Hematopoietic multipotent progenitor cell (in vitro differentiated cells): ENCODE data around the gene LCN10. TPM values are rescaled to one million over a fixed set of nuclear protein-coding genes. Genes with fewer than 3 reads are reported as not detected.
"Not testable (repeated sequence)": the region's sequence is repeated elsewhere in the genome, so short reads cannot be mapped to it uniquely, and the experiment has no call there.

Experiments
- DNase-seq, 3 donors: peaks; one replicate each; pipeline ENCODE4 v3.0.0-alpha.2; 2011 to 2015; ENCODE audit warnings: low read depth in 2 of 3, low spot score in 2 of 3
- total RNA-seq: library from RNA; depleted of rRNA; stranded (reverse); fragments of >200 nt; gene quantifications from one replicate; pipeline ENCODE4 v1.2.3, GENCODE V29; 2012

The LCN10 gene
- total RNA-seq, 1 donor, result 1.3 TPM

DNA sequence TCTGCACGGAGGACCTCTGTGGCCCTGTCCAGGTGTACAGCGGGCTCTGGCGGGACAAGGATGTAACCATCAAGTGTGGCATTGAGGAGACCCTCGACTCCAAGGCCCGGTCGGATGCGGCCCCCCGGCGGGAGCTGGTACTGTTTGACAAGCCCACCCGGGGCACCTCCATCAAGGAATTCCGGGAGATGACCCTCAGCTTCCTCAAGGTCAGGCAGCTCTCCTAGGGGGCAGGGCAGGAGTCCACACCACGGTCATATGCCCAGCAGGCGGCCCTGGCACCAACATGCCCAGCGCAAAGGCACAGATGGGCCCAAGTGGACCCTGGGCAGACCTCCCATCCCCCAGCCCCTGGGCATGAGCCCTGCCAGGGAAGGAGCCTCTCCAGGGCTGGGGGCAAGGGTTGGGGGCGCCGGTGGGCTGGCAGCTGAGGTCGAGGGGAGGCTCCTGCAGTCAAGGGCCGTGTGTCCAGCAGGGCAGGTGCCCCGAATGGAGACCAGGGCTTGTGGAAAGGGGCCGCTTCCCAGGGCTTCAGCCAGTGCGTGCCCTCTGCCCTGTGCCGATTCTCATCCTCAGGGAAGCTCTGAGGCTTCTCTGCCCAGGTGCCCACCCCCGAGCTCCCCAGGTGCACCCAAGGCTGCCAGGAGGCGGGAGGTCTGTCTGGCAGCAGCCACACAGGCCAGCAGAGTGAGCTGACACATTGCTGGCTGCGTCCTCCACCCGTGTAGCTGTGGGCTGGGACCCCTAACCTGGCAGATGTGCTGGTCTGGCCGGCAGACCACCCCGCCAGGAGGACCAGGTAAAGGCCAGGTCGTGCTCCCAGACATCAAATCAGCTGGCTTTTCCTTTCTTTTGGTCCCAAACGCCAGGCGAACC lies 20.4 kb downstream of the LCN10 start:
- DNase-seq, result no peak

DNA sequence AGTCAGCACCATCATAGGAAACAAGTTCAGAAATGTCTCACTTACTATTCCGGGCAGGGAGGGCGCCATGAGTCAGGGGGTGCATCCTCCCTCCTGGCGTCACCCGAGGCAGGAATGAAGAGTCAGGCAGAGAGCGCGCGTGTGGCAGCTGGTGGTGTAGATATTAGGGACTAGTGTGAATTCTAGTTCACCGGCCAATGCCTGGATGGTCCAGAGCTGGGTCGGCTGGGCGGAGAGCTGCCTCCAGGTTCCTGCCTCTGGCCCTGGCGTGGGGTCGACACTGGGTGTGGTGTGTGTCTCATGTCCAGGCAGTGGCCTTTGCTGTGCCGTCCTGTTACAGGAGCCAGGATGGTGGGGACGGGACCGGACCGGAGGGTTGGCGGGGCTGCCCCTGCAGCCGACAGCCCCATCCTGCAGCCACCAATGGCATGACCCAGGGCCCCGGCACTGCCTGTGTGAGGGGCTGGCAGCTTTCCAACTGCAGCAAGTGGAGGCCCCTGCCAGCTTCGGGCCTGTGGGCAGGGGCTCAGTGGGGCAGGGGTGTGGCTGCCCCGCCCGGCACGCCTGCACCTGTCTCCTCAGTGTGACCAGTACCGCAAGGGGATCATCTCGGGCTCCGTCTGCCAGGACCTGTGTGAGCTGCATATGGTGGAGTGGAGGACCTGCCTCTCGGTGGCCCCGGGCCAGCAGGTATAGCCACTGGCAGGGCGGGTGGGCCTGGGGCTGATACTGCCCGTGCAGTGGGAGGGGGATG lies 21.2 kb downstream of the LCN10 start:
- DNase-seq, result no peak

DNA sequence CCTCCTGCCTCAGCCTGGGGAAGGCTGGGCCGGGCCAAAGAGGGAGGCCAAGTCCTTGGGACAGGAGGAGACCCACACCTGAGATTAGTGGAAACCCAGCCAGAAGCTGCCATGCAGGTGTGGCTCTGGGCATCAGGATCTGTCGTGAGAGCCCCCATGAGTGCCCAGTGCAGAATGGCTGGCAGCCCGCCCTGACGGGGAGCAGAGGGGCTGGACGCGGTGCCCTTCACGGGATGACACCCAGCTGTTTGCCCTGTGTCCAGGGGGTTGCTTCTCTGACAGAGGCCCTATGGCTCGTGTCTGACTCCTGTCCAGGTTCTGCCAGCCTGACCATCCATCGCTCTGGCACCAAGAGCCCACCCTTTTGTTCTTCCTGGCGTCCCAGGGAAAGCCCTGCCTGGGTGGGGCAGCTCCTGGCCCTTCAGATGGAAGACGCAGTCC lies 21.8 kb downstream of the LCN10 start:
- DNase-seq, result no peak

DNA sequence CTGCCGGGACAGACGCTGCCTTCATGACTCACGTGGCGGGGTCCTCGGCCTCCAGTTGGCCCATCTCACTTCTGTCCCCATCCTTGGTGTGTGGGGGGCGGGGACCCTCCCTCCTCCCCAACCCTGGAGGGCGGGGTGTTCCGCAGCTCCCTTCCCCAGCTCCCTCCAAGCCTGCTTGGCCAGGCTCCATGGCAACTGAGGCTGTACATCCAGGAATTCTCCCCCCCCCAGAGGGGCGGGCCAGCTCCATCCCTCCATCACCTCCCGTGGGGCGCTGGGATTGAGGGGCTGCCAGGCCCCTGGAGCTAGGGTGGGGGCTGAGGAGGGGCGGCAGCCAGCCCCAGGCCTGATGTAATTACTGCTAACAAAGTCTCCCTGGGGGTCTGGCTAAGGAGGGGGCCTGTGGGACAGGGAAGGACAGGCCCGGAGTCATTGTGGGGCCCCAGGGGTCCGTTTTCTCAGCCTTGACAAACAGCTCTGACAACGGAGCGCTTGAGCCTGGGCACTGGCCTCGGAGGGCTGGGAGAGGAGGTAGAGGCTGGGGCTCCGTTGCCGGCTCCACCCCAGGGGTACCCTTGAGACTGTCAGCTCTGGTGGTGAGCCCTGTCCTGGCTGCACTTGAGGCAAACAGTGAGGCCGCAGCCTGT lies 22.4 kb downstream of the LCN10 start:
- DNase-seq, result no peak

DNA sequence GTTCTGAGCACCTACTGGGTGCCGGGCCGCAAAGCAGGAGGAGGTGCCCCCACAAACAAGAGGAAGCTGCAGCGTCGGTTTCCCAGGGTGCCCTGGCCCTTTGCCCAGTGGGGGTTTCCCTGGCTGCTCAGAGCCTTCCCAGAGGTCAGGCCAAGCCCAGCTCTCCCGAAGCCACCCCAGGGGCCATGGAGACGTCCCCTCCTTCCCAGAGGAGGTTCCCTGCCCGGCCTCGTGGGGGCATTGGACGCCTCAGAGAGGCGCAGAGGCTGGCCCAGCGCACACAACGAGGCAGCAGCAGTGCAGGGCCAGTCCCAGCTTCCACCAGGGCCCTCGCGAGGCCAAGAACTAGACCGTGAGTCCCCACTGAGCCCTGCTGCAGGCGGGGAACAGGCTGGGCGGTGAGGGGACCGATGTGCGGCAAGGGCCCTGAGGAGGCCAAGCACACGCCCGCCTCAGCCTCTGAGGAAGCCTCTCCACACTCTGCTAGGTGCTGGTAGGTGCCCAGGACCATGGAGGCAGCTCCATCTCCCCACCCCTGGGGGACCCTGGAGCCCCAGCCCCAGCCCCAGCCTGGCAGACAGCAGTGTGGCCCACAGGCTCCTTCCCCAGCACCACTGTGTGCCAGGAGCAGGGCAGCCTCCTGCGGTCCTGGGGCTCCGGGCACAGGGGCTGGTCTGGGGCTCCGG lies 23.4 kb downstream of the LCN10 start:
- DNase-seq, result peak in 2 of 3 donors; percentile 56 to 68

DNA sequence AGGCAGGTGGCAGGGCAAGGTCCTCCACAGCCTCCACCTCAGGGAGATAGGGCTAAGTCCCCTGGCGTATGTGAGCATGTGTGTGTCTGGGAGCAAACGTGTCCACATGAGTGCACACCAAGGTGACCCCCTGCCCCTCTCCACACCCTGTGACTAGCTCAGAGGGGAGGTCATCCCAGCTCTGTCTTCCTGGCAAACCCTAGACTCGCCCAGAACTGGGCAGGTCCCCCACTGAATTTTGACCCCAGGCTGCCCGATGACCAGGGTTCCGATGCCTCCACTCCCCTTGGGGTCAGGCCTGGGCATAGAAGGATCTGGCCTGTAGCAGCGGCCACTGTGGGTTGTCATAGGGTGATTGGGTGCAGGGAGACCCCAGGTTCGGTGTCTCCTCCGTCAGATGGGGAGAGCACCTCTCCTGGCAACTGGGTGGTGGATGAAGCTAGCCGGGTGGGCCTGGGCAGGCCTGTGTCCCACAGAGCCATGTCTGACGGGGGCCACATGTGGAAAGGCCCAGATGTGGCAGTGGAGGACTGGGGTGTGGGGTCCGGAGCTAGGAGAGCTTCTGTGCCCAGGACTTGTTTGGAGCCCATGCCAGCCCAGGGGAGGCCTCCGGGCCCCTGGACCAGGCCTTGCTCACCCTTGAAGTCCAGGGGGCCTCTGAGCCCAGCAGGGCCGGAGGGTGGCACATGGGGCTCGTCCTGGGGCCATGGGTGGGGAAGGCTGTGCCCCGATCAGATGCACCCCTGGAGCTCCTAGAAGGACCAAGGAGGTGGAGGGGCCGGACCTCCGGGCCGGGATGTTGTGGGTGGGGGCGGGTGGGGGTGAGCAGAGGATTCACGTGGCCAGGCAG lies 24.2 kb downstream of the LCN10 start:
- DNase-seq, result no peak

DNA sequence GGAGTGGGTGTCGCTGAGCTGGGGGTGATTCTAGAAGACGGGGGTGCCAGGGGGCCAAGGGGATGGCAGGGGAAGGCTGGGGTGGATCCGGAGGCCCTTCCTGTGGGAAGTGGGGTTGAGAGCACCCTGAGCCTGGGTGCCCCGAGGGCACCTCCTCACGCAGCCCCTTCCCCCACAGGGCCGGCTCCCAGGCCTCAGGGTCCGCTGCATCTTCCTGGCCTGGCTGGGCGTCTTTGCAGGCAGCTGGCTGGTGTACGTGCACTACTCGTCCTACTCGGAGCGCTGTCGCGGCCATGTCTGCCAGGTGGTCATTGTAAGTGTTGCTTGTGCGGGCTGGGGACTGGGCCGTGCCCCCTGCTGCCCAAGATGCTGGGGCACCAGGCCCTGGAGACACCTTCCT lies 25.3 kb downstream of the LCN10 start:
- no peak for DNase-seq

DNA sequence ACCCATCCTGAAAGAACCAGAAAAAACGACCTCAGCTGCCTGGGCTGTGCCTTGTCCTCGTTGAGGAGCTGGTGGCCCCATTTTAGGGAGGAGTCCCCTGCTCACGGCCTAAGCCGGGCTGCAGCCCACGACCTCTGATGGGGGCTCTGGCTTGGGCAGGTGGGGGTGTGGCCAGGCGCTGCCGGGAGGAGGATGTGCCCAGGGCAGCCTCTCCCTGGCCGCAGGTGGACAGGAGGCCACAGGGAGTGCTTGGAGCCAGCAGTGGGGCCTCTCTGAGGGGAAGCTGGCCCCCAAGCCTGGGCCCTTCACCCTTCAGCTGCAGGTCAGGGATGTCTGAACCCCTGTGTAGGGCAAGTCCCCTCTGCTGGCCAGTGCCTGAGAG lies 27.9 kb downstream of the LCN10 start:
- DNase-seq, result no peak

DNA sequence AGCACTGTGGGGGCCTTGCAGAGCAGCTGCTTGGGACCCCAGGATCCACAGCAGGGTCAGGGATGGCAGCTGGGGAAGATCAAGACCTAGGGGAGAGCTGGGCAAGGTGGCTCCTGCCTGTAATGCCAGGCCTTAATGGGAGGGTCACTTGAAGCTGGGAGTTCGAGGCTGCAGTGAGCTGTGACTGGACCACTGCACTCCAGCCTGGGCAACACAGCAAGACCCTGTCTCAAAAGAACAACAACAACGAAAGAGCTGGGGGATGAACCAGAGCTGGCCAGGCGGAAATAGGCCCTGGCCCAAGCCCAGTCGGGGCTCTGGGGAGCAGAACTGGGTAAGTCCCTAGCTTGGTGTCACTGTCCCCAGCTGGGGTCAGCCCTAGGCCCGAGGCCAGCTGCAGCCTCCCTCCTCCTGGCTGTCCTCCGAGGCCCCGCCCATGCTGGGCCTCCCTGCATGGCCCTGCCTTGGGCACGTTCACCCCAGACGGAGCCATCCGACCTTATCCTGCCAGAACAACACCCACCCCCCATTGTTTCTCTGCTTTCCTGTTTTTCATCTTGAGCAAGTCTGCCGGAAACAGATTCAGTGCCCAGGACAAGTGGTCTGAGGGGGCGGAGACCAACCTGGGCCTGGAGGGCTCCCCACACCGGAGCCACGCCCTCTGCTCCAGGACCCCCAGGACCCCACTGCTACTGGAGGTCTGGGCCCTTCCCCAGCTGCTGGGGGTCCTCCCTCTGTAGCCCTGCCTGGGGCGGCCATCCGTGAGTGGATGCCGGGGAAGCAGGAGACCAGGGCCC lies 28.4 kb downstream of the LCN10 start:
- DNase-seq, result peak in 2 of 3 donors; percentile 85 to 92

DNA sequence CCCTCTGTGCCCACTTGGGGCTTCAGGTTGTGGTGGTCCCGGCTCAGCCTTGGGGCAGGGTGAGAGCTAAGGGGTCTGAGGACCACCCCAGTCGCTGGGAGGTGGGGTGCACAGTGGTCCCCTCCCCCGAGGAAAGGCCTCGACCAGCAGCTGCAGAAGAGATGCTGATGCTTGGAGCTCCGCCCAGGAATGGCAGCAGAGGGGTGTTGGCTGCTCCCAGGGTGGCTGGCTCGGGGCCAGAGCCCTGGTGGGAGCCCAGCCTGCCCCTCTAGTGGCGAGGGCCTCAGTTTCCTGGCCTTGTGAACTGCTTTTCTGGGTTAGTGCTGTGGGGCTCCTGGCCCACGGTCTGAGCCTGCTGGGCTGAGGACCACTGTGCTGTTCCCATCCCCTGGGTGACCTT lies 29.2 kb downstream of the LCN10 start:
- peak in 1 of 3 donors; percentile 56 for DNase-seq

DNA sequence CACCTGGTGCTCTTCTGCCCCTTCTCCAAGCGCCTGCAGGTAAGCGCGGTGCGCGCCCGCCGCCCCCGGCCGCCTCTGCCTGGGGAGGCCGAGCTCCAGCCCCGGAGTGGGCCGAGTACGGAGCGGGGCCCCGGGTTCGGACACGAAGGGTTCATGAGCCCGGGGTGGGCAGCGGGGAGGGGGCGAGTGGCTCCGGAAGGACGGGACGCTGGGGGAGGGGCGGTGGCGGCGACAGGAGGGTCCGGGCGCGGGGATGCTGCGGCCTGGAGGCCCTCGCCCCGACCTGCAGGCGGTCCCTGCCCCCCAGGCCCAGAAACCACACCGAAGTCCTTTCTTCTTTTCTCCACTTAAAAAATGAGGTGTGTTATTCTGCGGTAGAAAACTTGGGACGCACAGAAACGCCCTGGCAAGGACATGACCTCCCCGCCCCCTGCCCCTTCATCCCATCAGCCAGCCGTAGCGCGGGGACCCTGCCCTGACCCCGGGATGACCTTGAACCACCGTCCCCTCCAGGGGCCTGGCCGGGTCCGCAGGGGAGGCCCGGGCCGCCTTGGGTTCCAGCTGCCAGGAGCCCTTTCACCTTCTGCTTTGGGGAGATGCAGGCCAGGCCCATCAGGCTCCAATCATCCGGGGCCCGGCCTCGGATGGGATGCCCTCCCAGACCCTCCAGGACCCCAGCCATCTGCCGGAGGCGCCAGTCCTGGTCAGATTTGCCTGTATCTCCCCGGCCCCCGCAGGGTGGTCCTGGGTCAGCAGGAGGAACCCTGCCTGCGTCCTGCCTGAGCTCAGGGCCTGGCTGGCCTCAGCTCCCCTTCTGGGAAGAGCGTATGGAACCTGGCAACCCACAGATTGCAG lies 29.8 kb downstream of the LCN10 start:
- no peak for DNase-seq

DNA sequence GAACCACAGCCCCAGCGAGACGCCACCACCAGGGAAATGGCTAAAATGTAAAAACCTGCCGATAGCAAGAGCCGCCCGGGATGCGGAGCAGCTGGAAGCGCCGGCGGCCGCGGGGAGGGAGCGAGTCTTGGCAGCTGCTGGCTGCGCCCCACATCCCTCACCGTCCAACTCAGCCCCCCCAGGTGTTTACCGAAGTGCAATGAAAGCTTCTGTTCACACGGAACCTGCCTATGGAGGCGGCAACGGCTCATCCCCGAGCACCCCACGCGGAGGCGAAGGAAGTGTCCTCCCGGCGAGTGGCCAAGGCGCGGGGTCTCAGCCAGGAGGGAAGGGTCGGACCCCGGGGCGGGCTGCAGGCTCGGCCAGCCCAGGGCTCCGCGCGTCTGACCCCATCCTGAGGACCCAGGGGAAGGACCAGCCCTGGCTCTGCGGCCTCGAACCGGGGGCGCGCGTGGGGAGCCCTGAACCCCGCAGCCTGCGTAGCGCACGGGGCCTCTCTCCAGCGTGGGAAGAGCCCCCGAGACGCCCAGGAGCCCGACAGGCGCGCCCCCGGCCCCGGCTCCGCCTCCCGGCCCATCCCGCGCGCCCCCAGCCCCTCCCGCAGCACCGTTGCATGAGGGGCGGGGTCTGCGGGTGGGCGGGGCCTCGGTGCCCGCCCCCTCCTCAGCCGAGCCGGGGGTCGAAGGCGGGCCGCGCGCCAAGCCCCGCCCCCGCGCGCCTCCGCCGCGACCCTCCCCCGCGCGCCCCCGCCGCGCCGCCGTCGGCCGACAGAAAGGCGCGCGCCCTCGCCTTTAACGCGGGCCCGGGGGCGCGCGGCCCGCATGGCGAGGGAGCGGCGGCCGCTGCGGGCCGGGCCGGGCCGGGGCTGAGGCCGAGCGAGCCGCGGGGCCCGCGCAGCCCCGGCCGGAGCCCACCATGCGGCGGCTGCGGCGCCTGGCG lies 30.7 kb downstream of the LCN10 start, which contains the start of gene DIPK1B:
Gene DIPK1B (plus strand): TSS at position 822 of the 939 bp plus-strand sequence. CDS start 94 bp downstream, at position 916.
- DNase-seq, result peak in 2 of 3 donors; percentile 74 to 76

DNA sequence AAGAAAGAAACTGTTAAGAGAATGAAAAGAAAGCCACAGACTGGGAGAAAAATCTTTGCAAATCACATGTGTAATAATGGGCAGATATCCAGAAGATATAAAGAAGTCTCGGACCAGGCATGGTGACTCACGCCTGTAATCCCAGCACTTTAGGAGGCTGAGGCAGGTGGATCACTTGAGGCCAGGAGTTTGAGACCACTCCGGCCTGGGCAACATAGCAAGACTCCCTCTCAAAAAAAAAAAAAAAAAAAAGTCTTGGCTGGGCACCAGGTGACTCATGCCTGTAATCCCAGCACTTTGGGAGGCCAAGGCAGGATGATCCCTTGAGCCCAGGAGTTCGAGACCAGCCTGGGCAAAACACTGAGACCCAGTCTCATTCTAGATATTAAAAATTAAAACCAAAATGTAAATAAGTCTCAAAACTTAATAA lies 31.5 kb downstream of the LCN10 start:
- not testable (repeated sequence) for DNase-seq

DNA sequence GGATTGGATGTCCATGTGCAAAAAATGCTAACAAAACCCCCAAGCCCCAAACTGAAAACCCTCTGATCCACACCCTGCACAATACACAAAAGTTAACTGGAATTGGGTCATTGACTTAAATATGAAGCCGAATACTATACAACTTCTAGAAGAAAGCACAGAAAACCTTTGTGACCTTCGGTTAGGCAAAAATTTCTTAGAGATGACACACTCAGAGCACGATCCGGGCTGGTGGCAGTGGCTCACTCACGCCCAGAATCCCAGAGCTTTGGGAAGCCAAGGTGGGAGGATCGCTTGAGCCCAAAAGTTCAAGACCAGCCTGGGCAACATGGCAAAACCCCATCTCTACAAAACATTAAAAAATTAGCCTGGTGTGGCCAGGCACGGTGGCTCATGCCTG lies 32.2 kb downstream of the LCN10 start:
- no peak for DNase-seq

DNA sequence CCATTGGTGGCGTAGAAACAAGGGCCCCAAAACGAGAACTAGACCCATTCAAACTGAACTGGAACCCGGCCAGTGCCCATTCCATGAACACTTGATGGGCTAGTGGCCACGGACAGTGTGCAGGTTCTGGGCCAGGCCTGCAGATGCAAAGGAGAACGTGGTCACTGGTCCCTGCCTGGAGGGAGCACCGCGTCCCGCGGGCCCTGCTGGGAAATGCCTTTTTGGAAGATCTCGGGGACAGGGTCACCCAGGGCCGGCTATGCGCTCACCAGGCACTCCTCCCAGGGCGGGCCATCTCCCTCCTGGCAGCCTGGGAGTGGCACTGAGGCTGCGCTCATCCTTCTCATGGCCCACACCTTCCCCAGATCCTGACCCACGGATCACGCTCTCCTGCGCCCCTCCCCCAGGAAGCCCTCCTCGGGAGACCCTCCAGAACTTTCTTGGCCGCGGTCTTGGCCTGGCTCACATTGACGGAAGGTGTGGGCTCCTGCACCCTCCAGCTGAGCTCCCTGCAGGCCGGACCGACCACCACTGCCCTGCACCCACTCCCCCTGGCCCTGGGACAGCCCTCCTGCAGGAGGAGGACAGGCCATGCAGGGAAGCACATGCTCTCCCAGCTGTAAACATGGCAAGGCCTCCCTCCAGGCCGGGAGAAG lies 33.2 kb downstream of the LCN10 start:
- DNase-seq, result no peak

DNA sequence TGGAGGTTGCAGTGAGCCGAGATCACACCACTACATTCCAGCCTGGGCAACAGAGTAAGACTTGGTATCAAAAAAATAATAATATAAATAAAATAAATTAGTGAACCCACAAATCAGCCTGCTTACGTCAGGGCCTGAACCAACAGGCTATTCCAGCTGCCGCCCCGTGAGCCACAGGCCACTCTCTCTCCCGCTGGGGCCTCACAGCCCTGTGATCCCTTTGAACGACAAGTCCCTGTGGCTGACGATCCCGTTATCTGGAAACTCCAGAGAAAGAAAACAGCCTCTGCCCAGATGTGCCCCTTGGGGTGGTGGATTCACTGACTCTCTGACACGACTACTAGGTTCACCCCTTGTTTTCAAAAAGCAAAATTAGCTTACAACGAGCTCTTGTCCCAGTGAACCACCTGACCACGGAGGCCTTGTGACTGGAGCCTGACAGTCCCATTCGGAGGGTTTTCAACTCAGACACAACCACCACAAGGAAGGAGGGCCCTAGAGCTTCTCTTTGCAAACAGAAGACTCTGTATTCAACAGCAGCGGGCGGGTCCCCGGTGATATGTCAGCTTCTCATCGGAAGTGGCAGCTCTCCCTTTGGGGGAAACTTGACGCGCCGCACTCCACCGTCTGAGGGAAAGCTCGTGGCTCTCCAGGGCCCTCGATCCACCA lies 34.8 kb downstream of the LCN10 start:
- no peak for DNase-seq
